HG02981 (cell line): ENCODE measurements around the gene CADM4.
A peak's percentile ranks its signal among the peaks of the same experiment; 100 is the strongest.

Source experiments
- ATAC-seq: cut with Tn5 transposase; IDR thresholded peaks from one replicate; pipeline ENCODE4 v1.9.1; 2021; ENCODE audit warnings: mild to moderate bottlenecking, moderate library complexity; ENCODE audit not compliant: unreplicated experiment

Gene CADM4

GRCh38 chr19:43634872-43635560 is 4.6 kb downstream of the CADM4 start:
- no peak for ATAC-seq

DNA sequence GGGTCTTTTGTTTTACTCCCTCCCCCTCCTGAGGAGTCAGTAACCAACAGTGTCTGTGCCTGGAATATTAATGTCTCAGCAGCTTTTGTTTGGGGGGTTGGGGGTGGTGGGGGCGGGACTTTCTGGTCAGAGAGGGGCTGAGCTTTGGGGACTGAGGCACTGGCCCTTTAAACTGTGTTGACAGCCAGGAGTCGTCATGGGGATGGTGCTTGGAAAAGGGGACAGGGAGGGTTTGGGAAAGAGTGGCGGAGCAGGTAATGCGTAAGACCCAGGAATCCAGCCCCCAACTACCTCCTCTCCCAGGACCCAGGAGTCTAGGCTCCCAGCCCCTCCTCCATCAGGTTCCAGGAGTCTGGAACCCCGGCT is 5.2 kb downstream of the CADM4 start:
- no peak for ATAC-seq

GRCh38 chr19:43634068-43634467 is 5.6 kb downstream of the CADM4 start:
- ATAC-seq, result no peak

DNA sequence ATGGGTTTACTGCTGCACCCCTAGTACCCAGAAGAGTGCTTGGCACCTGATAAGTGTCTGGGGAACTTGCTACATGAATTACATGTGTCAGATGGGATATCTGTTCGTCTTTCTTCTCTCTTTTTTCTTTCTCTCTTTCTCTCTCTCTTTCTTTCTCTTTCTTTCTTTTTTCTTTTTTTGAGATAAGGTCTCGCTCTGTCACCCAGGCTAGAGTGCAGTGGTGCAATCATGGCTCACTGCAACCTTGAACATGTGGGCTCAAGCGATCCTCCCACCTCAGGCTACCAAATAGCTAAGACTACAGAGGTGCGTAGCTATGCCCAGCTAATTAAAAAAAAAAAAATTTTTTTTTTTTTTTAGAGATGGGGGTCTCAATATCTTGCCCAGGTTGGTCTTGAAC is 6.1 kb downstream of the CADM4 start:
- no peak for ATAC-seq

DNA sequence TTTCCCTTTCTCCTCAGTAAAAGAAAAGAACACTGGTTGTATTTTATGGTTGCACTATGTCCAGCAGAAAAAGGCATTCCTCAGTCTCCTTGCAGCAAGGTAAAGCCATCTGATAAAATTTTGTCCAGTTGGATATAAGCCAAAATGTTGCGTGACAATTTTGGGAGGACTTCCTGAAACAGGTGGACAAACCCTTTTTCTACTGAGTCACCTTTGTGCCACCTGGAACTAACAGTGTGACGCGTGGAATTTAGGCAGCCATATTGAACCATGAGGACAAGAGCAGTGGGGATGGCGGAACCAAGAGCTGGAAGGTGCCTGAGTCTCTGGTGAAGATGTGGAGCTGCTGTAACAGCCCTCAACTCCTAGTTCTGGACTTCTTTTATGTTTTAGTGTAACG is 8.2 kb downstream of the CADM4 start:
- ATAC-seq, result no peak

GRCh38 chr19:43628646-43629326 is 10.9 kb downstream of the CADM4 start:
- ATAC-seq, result no peak

- ATAC-seq, result no peak
These were observed 12.8 kb downstream of the CADM4 start for GRCh38 chr19:43626838-43627237.

DNA sequence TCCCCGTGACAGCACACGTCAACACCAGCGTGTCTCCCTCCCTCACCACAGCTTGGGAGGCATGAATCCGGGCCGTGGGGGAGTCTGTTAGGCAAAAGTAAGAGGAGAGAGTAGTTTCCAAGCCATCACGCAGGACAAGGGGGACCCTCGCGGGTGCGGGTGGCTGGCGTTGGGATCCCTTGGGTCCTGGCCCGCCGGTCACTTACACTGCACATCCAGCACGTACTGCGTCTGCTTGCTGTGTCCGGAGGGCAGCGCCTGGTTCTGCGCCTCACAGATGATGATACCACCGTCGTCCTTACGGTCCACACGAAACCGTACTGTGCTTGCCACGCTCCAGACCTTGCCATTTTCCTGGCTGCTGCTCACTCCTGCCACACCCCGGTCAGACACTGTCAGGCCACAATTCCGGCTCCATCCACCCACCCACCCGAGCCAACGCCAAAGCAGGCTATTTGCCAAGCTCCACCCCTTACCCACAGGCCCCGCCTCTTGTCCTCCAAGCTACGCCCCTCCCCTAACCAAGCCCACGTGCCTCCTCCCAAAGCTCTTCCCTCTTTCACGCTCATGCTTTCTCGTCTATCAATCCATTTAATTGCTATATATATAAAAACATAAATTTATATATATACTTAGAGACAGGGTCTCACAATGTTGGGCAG is 13.6 kb downstream of the CADM4 start:
- no peak for ATAC-seq

- no peak for ATAC-seq
These were observed 14.7 kb downstream of the CADM4 start for GRCh38 chr19:43624933-43625332.

DNA sequence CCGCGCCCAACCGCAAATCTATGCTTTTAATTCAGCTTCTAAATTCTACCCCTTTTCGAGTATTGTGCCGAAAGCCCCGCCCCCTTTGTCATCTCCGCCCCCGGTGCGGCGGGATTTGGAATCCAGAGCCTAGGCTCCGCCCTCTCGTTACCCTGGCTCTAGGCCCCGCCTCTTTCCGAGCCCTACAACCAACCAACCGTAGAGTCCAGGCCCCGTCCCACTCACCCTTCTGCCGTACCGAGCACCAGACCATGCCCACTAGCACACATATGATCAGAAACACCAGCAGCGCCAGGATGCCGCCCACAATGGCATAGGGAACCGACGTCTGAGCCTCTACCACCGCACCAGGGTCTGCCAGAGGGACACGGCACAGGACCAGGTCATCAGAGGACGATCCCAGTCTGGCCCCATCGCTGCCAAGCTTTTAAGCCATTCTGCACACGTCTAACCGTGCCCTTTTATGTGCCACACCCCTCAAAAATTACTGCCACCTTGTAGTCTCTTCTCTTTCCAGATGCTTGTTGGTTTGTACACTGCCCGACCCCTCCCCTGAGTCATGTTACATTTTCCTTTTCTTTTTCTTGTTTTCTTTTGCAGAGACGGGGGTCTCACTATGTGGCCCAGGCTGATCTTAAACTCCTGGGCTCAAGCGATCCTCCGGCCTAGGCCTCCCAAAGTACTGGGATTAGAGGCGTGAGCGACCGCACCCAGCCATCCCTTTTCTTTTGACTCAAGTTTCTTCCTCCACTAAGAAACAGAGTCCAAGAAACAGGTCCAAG is 15.6 kb downstream of the CADM4 start:
- no peak for ATAC-seq

- ATAC-seq, result no peak
These were observed 16.7 kb downstream of the CADM4 start for GRCh38 chr19:43622956-43623355.

DNA sequence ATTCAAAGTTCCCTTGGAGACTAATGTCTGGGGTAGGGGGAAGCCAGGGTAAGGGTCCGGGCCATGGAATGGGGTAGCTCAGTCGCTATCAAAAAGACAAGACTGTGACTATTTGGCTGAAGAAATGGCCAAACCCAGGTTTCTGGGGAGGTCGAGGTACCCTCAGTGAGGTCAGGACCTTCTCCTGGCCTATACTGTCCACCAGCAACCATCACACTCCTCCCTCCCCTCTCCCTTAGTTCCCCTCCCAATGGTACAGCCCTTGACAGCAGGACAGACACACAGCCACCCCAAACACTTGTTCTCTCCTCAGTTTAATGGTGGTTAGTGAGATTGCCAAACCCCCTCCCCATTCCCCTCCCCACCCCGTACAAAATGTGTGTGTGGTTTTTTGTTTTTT is 17.6 kb downstream of the CADM4 start:
- no peak for ATAC-seq

DNA sequence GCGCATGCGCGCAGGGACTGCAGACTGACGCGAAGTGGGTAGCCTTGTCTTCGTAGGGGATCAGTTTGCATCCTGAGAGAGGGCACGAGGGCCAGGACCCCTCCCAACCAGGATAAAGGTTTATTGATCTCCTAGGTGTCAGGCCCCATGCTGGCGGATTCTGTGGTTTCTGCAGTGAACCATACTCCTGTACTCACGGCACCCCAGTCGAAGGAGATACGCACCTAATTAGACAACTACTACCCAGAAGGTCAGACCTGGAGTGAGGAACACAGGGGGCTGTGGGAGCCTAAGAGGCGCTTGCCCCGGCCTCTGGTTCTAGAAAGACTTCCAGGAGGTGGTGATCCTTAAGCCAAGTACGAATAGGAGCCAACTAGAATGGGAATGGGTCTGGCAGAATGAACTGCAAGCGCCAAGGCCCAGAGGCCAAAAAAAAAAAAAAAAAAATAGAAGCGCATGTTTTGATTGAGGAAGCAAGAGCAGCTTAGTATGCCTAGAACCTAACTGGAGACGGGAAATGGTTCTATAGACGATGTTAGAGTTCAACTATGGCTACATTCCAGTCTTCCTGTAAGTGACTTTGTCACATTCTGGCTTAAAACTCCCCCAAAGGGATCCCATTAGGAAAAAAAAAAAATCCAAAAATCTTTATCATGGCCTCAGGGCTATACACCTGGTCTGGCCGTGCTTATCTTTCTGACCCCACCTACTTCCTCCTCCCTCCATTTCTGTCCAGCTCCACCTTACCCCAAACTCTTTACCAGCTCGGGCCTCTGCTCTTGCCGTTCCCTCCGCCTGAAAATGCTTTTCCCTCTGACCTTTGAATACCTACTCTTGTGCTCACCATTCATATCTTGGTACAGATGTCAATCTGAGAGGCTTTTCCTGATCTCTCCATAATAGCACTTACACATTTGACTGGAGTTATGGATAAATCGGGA is 19.3 kb downstream of the CADM4 start:
- ATAC-seq, result no peak

- peak; percentile 69 for ATAC-seq
These were observed 20.2 kb downstream of the CADM4 start, which contains the start of gene ZNF428 for GRCh38 chr19:43619262-43620060. Gene ZNF428 (minus strand): TSS chr19:43619629. CDS start chr19:43614304, 5,325 bp downstream.

GRCh38 chr19:43618921-43619261 is 20.8 kb downstream of the CADM4 start:
- ATAC-seq, result peak; percentile 34

DNA sequence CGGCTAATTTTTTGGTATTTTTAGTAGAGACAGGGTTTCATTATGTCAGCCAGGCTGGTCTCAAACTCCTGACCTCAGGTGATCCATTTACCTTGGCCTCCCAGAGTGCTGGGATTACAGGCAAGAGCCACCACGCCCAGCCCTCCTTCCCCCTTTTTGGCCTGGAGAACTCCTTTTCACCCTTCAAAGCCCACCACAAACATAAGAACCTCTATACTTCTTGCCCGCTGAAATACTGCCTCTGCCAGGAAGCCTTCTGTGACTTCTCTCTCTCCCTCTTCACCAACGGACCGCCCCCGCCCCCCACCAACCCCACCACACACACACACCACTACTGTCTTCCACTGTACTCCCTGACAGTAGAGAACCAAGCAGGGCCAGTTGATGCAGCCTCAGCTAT is 22.7 kb downstream of the CADM4 start:
- no peak for ATAC-seq

DNA sequence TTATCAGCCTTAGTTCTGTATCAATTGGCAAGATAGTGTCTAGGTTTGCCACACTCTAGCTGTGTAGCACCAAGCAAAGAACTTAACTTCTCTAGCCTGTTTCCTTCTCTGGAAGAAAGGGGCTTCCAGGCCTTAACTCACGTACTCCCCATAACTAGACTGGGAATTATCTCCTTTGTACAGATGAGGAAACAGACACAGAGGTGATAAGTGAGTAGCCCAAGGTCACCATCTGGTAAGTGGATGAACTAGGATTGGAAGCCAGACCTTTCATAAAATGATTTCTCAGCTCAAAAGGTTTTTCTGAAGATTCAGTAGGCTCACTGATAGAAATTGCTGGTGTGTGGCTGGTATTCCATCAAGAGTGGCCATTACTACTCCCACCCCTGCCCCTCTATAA is 23.3 kb downstream of the CADM4 start:
- no peak for ATAC-seq

DNA sequence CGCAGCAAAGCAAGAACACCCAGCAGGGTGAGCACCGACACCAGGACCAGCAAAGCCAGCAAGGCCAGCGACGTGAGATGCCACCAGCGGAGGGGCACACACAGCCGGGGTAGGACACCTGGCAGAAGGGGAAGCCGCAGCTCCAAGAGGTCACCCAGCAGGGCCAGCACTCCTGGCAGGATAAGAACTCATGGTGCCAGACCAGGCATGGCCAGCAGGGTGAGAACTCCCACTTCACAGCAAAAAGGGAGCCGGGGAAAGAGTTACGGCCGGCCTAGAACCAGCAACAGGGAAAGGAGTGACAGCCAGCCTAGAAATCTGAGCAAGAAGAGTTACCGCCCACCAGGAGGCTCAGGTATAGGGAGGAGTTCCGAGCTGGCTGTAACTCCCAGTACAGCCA is 27.3 kb downstream of the CADM4 start:
- ATAC-seq, result no peak

- ATAC-seq, result no peak
These were observed 27.9 kb downstream of the CADM4 start, which contains the start of gene SRRM5 for GRCh38 chr19:43611788-43612187. Gene SRRM5 (plus strand): TSS chr19:43612088. CDS start chr19:43612122, 34 bp downstream.
